Measurements from ENCODE around the gene GMDS.

Gene GMDS

DNA sequence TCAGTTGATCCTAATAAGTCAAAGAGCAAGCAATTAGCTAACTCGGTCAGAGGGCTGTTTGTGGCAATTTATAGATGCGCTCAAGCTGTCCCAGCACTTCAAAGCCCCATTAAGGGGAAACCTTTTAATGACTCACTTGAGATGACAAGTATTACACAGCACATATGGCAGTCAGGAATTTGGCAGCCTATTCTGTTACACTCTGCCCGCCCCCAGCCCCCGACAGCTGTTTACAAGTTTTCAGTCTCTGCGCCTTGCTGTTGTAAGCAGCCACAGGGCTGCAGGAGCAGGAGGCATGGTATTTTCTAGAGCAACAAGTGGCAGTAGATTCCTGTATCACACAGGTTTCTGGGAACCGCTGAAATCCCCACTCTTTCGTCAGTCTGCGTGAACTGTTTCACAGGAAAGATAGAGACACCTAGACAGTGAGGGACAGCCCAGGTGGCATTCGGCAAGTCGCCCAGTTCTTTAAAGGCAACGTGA lies 372.7 kb downstream of the GMDS start:
- no peak for FAIRE-seq
- DNase-seq (ENCODE audit: insufficient read length, low spot score): peak; percentile 5

DNA sequence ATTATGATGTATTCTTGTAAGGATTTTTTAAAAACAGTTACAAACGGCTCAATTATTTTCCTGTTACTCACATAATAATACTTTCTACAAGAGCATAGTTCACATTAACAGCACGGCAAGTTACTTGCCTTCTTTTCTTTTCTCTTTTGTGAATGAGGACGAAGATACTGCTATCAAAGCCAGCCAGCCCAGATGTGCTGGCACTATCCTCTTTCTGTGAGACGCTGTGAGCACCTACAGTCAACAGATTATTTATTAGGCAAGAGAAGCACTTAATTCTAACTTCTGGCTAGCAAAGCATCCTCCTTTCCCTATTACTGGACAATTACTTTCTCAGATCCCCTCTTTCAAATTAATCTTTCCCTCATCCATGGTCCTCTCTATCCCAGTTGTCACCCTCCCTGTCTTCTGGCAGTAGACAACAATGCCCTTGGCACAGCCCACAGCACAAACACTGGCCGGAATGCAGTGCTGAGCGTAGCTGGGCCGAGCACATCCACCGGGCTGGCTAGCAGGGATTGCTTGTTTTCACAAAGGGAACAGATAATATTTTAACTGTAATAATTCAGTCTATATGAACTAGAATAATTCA lies 373.6 kb downstream of the GMDS start:
- DNase-seq (ENCODE audit: insufficient read length, low spot score) (no peak), FAIRE-seq (no peak)

DNA sequence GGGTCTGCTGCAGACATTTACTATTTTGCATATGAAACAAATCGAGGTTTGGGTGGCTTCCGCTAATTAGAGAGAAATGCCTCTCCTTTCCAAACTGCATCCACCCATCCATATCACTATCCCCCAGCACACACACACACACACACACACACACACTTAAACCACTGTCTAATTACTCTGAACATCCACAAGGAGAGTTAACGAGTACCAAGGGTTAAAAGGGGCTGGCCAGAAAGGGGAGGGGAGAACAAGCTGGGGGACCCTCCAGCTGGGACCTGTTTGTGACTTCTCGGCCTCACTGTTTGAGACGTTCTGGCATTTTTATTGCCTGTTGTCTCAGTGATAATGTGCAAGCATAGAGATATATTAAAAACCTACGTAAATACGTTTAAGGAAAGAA lies 374.5 kb downstream of the GMDS start:
- FAIRE-seq: no peak
- no peak for DNase-seq (ENCODE audit: insufficient read length, low spot score)

DNA sequence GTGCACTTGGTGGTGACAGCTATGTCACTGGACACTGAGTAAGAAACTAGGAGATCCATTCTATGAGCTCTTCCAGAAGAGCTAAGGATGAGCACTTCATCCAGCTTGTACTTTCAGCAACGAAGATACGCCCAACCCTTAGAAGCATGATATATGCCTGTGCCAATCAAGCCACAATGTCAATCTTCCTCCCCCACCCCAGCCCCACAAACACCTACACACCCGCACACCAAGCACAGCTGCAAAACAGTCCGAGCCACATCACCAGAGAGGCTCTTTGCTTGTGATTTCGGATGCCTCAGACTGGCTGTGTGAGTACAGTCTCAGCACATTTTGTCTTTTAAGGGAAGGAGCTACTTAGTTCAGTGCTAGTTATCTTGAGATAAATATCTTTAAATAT lies 375.2 kb downstream of the GMDS start:
- DNase-seq (ENCODE audit: insufficient read length, low spot score): no peak
- FAIRE-seq: no peak

DNA sequence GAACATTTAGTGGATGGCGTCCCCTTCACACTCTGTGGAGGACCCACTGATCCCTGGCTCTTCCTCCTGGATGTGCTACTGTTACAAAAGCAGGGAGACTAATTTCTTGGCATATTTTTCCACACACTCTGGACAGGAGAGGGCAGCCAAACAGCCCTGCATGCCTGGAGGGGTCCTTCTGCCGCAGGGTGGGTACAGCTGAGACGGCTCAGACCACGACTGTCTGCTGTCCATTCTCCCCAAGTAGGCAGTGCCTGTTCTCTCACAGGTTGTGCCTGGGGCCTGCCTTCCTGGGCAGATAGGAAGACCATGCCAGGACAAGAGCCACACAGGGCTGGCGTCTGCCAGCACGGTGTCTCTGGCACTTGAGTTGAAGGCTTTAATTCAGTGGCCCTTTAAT lies 375.6 kb downstream of the GMDS start:
- no peak for DNase-seq (ENCODE audit: insufficient read length, low spot score)
- FAIRE-seq: no peak

DNA sequence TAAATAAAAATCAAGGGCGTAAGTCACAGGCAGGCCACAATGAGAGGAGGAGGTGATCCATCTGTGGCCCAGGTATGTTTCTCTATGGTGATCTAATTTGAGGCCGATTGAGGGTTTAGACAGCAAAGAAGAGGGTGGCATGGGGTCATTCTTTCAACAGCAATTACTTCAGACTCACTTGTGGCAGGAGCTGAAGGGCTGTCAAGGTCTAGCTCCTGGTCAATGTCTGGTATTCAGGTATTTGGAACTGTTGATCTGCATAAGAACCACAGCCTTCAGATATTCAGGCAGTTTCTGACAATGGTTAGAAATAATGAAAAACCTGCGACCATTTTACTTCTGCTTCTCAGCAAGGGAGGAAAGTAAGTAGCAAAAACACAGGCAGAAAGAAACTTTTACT lies 376.1 kb downstream of the GMDS start:
- no peak for FAIRE-seq
- no peak for DNase-seq (ENCODE audit: insufficient read length, low spot score)

DNA sequence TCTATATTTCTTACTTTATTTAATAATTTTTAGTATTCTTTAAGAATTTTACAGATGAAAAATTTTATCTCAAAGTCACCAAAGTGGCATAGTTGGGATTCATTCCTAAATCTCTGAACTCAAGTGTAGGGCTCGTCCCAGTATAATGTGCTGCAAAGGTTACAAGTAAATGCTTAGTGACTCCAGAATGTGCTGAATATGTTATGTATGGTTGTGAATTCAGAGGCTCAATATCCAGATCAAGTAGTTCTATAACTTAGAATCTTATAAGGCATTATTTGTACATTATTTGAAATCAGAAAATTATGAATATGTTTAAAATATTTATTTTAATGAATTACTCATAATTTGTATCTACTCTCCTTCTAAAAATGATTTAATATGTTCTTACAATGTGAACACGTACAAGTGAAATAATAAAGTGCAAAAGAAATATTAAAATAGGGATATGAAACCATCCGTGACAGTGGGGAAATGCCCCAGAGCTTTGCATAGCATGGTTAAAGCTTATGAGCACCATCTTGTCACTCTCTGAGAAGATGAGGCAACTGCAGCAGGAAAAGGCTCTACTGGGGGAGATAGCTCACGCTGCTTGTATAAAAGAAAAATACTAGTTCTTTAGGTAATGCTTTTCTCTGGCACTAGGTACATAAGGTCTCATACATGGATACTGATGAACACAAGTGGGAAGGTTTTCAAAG lies 376.7 kb downstream of the GMDS start:
- no peak for FAIRE-seq
- DNase-seq (ENCODE audit: insufficient read length, low spot score): no peak

- no peak for DNase-seq (ENCODE audit: insufficient read length, low spot score)
Measured at GRCh38 chr6:1867197-1867596, 378.2 kb downstream of the GMDS start.

GRCh38 chr6:1865585-1865984 lies 379.8 kb downstream of the GMDS start:
- no peak for DNase-seq (ENCODE audit: insufficient read length, low spot score)
- FAIRE-seq: no peak

More at GRCh38 chr6:1867197-1867596, 378.2 kb downstream of the GMDS start:
- FAIRE-seq: no peak

DNA sequence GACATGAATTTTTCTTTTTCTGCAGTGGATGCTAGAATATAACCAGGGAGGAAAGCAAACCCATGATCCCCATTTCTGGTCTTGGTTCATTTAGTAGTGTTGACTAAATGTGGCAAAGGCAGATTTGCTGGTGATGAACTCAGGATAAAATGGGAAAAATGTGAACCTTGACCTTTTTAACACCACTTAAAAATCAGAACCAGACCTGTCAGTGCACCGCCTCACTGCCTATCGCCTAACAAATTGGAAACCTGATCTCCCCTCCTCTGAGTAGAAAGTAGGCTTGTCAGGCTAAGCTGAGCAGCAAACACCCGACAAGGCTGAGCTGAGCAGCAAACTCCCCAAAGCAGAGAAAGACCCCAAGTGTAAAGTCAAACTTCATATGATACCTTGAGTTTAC lies 380.9 kb downstream of the GMDS start:
- no peak for DNase-seq (ENCODE audit: insufficient read length, low spot score)
- no peak for FAIRE-seq

- DNase-seq (ENCODE audit: insufficient read length, low spot score) (no peak), FAIRE-seq (no peak)
Measured at GRCh38 chr6:1862411-1862810, 383.0 kb downstream of the GMDS start.

DNA sequence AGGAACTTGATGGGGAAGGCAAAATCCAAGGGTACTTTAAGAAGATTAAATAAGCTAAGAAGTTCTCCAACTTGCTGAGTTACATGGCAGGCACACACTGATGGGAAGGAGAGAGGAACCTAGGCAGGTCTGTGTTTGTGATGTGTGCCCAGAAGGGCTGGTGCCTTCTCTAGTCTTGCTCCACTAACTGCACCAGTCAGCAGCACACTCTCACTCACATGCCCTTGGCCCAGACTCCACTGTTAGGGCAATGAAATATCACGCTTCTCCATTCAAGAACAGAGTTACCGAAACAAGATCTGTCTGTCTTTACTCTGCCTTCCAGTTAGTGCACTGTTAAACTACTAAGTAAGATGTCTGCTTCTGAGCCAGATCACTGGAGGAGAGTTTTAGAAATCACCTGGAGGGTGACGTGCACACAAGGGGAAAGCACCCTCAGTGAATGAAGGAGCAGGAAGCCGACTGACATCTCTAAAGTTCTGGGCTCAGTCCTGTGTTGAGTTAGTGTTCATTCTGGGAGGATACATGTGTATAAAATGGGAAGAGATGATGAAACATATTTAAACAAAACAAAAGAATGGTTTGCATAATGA lies 384.6 kb downstream of the GMDS start:
- FAIRE-seq: no peak

GRCh38 chr6:1858859-1859258 lies 386.5 kb downstream of the GMDS start:
- FAIRE-seq: no peak
- no peak for DNase-seq (ENCODE audit: insufficient read length, low spot score)

More for the DNA sequence above, 384.6 kb downstream of the GMDS start:
- no peak for DNase-seq (ENCODE audit: insufficient read length, low spot score)

- DNase-seq (ENCODE audit: insufficient read length, low spot score) (no peak), FAIRE-seq (no peak)
Measured at GRCh38 chr6:1858196-1858595, 387.2 kb downstream of the GMDS start.

DNA sequence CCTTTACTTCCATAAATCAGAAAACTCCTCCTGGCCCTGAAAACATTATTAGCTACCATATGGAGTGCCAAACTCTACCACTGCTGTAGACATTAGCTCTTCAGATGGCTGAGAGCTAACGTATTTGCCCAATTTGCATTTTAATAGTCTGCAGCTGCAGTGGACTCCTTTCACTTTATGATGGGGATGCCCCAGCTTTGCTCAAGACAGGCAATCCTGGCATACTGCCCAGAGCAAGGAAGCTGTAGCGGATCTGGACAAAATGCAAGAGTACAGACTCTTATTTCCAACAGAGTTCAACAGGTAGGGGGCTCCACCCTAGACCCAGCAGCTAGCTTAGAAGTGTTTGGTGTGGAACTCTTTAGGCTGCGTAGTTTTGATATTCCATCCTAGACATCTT lies 389.0 kb downstream of the GMDS start:
- DNase-seq (ENCODE audit: insufficient read length, low spot score) (peak; percentile 23), FAIRE-seq (no peak)

- FAIRE-seq (peak; percentile 23), DNase-seq (ENCODE audit: insufficient read length, low spot score) (no peak)
Measured at GRCh38 chr6:1855890-1856289, 389.5 kb downstream of the GMDS start.

GRCh38 chr6:1854296-1854695 lies 391.1 kb downstream of the GMDS start:
- FAIRE-seq (no peak), DNase-seq (ENCODE audit: insufficient read length, low spot score) (no peak)

DNA sequence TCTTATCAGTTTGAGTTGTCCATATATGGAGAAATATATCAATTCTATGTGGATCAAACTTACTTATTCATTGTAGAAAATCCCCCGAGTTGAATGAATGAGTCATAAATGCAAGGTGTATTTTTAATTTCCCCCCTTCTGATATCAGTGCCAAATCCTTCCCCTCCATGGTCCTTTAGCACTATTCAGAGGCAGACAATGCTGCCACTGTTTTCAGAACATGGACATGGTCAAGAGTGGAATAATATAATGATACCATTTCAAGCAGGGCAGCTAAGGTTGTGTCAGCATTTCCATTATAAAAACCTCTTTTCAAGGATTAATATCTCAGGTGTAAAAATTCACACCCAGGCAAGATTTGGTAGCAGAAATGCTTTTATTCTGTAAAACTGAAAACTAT lies 391.6 kb downstream of the GMDS start:
- no peak for FAIRE-seq
- DNase-seq (ENCODE audit: insufficient read length, low spot score): no peak

- DNase-seq (ENCODE audit: insufficient read length, low spot score) (no peak), FAIRE-seq (no peak)
Measured at GRCh38 chr6:1851681-1852456, 393.5 kb downstream of the GMDS start.

DNA sequence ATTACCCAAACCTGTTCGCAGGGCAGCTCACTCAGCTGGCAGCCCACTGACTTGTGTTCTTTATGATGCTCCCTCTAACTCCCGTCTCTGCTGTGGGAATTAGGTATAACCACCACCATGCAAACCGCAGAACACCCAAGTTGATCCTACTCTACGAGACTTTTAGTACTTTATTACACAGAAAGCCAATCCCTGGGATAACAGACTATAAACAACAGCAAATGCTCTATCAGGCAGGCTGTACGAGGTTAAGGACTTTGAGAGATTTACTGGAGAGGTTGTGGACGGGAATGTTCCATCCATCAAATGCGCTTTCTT lies 394.6 kb downstream of the GMDS start:
- DNase-seq (ENCODE audit: insufficient read length, low spot score) (no peak), FAIRE-seq (no peak)

DNA sequence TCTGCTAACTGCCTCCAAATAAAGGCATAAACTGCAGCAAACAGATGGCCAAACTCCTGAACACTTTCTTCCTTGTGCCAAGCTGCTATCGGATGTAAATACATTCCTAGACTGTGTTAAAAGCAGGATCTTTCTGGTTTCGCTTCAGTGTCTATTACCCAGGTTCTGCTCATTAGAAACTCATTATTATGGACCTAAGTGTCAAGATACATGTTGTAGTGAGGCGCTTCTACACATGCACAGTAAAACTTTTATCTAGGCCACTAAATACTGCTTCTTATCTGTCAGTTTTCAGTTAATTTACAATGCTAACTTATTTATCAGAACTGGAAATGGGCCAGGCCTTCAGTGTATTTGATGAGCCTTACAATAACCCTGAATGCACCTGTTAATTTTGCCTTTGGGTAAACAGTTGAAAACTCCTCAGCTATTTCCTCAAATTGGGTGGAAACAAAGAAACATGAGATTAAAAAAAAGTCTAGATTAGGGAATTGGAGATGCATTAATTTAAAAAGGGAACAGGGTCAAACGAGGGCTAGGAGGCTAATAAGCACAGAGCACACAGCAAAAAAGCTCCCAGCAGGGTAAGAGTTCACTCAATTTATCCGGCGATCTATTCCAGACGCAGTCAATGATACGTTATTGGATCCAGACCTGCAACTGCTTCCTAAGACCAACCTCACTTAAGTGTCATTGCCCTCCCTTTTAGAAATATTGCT lies 395.1 kb downstream of the GMDS start:
- DNase-seq (ENCODE audit: insufficient read length, low spot score) (no peak), FAIRE-seq (no peak)

All from HTR-8/SVneo (cell line).